WTC11 (cell line): ENCODE measurements around the gene TRPM4. TPM values are rescaled to one million over a fixed set of nuclear protein-coding genes. Genes with fewer than 3 reads are reported as not detected.

Source experiments
- ATAC-seq: fragments of 200-7000 bp; cut with Tn5 transposase; 2 replicates; pipeline ENCODE4 v1.10.0; 2021; ENCODE audit warnings: mild to moderate bottlenecking, moderate library complexity
- CTCF ChIA-PET: fragments of 300-600 bp; sonication (Branson Sonifier 250); formaldehyde crosslinking; loops from one replicate; lab custom pipeline; 2021; ENCODE audit warnings: antibody characterized with exemption; lab: Charles Lee
- POLR2A ChIA-PET: fragments of 350-600 bp; sonication (Branson Sonifier 250); formaldehyde crosslinking; loops from one replicate; lab custom pipeline; 2021; ENCODE audit warnings: antibody characterized with exemption; lab: Charles Lee
- DNase-seq: peaks from one replicate; pipeline ENCODE4 v3.0.0; 2021; ENCODE audit warnings: low spot score
- H3K27ac Mint-ChIP-seq: 2 replicates; pipeline ENCODE4 v1.8.0; 2021; ENCODE audit warnings: mixed read lengths
- H3K27me3 Mint-ChIP-seq: 2 replicates; pipeline ENCODE4 v1.8.0; 2021; ENCODE audit warnings: low read depth, mild to moderate bottlenecking, moderate library complexity, mixed read lengths
- H3K36me3 Mint-ChIP-seq: 2 replicates; pipeline ENCODE4 v1.8.0; 2021; ENCODE audit warnings: mixed read lengths
- H3K4me1 Mint-ChIP-seq: 2 replicates; pipeline ENCODE4 v1.8.0; 2022; ENCODE audit warnings: mixed read lengths
- H3K4me3 Mint-ChIP-seq: 2 replicates; pipeline ENCODE4 v1.8.0; 2021; ENCODE audit warnings: mild to moderate bottlenecking, moderate library complexity, mixed read lengths
- H3K9me3 Mint-ChIP-seq: 2 replicates; pipeline ENCODE4 v1.8.0; 2021; ENCODE audit warnings: mixed read lengths
- CTCF ChIP-seq: fragments of 200-600 bp; IDR thresholded peaks from 2 replicates; pipeline ENCODE4 v1.8.0; 2022; ENCODE audit warnings: antibody characterized with exemption
- E2F4 ChIP-seq: sonication (generic); formaldehyde crosslinking; IDR thresholded peaks from 2 replicates; pipeline ENCODE4 v1.8.1; 2022; ENCODE audit warnings: low read depth, mild to moderate bottlenecking, moderate library complexity, missing genetic modification reagents, borderline replicate concordance
- ETV6 ChIP-seq: sonication (generic); formaldehyde crosslinking; IDR thresholded peaks from 2 replicates; pipeline ENCODE4 v1.8.1; 2022; ENCODE audit warnings: mild to moderate bottlenecking, missing genetic modification reagents
- FOXJ3 ChIP-seq: sonication (generic); formaldehyde crosslinking; IDR thresholded peaks from 2 replicates; pipeline ENCODE4 v1.9.0; 2021; ENCODE audit warnings: missing genetic modification reagents, mild to moderate bottlenecking, borderline replicate concordance
- FOXP4 ChIP-seq: sonication (generic); formaldehyde crosslinking; IDR thresholded peaks from 2 replicates; pipeline ENCODE4 v1.8.0; 2022; ENCODE audit warnings: mild to moderate bottlenecking, missing genetic modification reagents
- GABPB1 ChIP-seq: sonication (generic); formaldehyde crosslinking; IDR thresholded peaks from 2 replicates; pipeline ENCODE4 v1.8.1; 2023; ENCODE audit warnings: mild to moderate bottlenecking, missing genetic modification reagents
- GRHL2 ChIP-seq: fragments of 250-450 bp; sonication (Bioruptor Pico); IDR thresholded peaks from 2 replicates; pipeline ENCODE4 v1.8.0; 2022; ENCODE audit warnings: mild to moderate bottlenecking, moderate library complexity; ENCODE audit not compliant: insufficient replicate concordance, severe bottlenecking
- IRF1 ChIP-seq: sonication (generic); formaldehyde crosslinking; IDR thresholded peaks from 2 replicates; pipeline ENCODE4 v1.8.0; 2023; ENCODE audit warnings: missing genetic modification reagents
- MXD4 ChIP-seq: fragments of 250-450 bp; sonication (Bioruptor Pico); IDR thresholded peaks from 2 replicates; pipeline ENCODE4 v1.8.0; 2021; ENCODE audit warnings: mild to moderate bottlenecking, moderate library complexity, borderline replicate concordance
- NR2C2 ChIP-seq: sonication (generic); formaldehyde crosslinking; IDR thresholded peaks from 2 replicates; pipeline ENCODE4 v1.8.0; 2022; ENCODE audit warnings: mild to moderate bottlenecking, missing genetic modification reagents
- SOX15 ChIP-seq: fragments of 250-450 bp; sonication (Bioruptor Pico); IDR thresholded peaks from 2 replicates; pipeline ENCODE4 v1.9.0; 2021; ENCODE audit warnings: mild to moderate bottlenecking
- SP1 ChIP-seq: sonication (generic); formaldehyde crosslinking; conservative IDR thresholded peaks from 2 replicates; pipeline ENCODE4 v1.8.1; 2022; ENCODE audit warnings: missing genetic modification reagents
- TCF7 ChIP-seq: sonication (generic); formaldehyde crosslinking; IDR thresholded peaks from 2 replicates; pipeline ENCODE4 v1.8.0; 2022; ENCODE audit warnings: mild to moderate bottlenecking, low read depth, missing genetic modification reagents, moderate library complexity
- TEAD1 ChIP-seq: sonication (generic); formaldehyde crosslinking; IDR thresholded peaks from 2 replicates; pipeline ENCODE4 v1.8.0; 2022; ENCODE audit warnings: mild to moderate bottlenecking, missing genetic modification reagents
- ZBTB21 ChIP-seq: sonication (generic); formaldehyde crosslinking; IDR thresholded peaks from 2 replicates; pipeline ENCODE4 v1.8.1; 2023; ENCODE audit warnings: mild to moderate bottlenecking, missing genetic modification reagents, borderline replicate concordance
- ZNF121 ChIP-seq: sonication (generic); formaldehyde crosslinking; IDR thresholded peaks from 2 replicates; pipeline ENCODE4 v1.8.0; 2023; ENCODE audit warnings: missing genetic modification reagents
- ZNF219 ChIP-seq: sonication (generic); formaldehyde crosslinking; IDR thresholded peaks from 2 replicates; pipeline ENCODE4 v1.8.0; 2023; ENCODE audit warnings: missing genetic modification reagents, mild to moderate bottlenecking, borderline replicate concordance
- ZNF317 ChIP-seq: sonication (generic); formaldehyde crosslinking; IDR thresholded peaks from 2 replicates; pipeline ENCODE4 v1.8.1; 2023; ENCODE audit warnings: low read depth, mild to moderate bottlenecking, moderate library complexity, missing genetic modification reagents, borderline replicate concordance
- ZNF423 ChIP-seq: fragments of 250-450 bp; sonication (Bioruptor Pico); IDR thresholded peaks from 2 replicates; pipeline ENCODE4 v2.1.2; 2022; ENCODE audit warnings: mild to moderate bottlenecking, moderate library complexity
- ZNF671 ChIP-seq: fragments of 250-450 bp; sonication (Bioruptor Pico); IDR thresholded peaks from 2 replicates; pipeline ENCODE4 v1.8.0; 2021; ENCODE audit warnings: mild to moderate bottlenecking
- total RNA-seq: library from RNA; stranded (reverse); gene quantifications from 3 replicates; pipeline ENCODE4 v1.2.3, GENCODE V29; 2021
- TF ChIP-seq, protein P1 (sequence below): sonication (generic); formaldehyde crosslinking; conservative IDR thresholded peaks from 2 replicates; pipeline ENCODE4 v1.8.1; 2022; ENCODE audit warnings: mild to moderate bottlenecking, missing genetic modification reagents
- TF ChIP-seq, protein P2 (sequence below): sonication (generic); formaldehyde crosslinking; IDR thresholded peaks from 2 replicates; pipeline ENCODE4 v1.8.1; 2023; ENCODE audit warnings: mild to moderate bottlenecking, missing genetic modification reagents, borderline replicate concordance
- TF ChIP-seq, protein P3 (sequence below): sonication (generic); formaldehyde crosslinking; IDR thresholded peaks from 2 replicates; pipeline ENCODE4 v1.8.1; 2022; ENCODE audit warnings: missing genetic modification reagents, borderline replicate concordance

Gene TRPM4
- total RNA-seq, 1 experiment from 2014 or later = 15.5 TPM

- TF ChIP-seq FOXP4 (peak; percentile 68; the same call in 1 of the 2 replicates), GRHL2 (CRISPR knock-in tag) (no peak), SP1 (CRISPR knock-in tag) (peak; percentile 69), ZBTB21 (CRISPR knock-in tag) (no peak), GABPB1 (CRISPR knock-in tag) (no peak), ZNF121 (no peak), FOXJ3 (CRISPR knock-in tag) (no peak), CTCF (no peak), ZNF423 (CRISPR knock-in tag) (no peak), TEAD1 (CRISPR knock-in tag) (no peak), ZNF671 (CRISPR knock-in tag) (no peak), ZNF219 (CRISPR knock-in tag) (no peak), NR2C2 (CRISPR knock-in tag) (no peak), TCF7 (CRISPR knock-in tag) (no peak)
- TF ChIP-seq, protein P1, sequence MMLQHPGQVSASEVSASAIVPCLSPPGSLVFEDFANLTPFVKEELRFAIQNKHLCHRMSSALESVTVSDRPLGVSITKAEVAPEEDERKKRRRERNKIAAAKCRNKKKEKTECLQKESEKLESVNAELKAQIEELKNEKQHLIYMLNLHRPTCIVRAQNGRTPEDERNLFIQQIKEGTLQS (CRISPR knock-in tag) = no peak
Observed at GRCh38 chr19:49142866-49143335, 14.7 kb upstream of the TRPM4 start (continued).

GRCh38 chr19:49145573-49146407 lies 11.8 kb upstream of the TRPM4 start:
- H3K27me3 Mint-ChIP-seq = peaks cover 27% of the 10 kb centered on the region
- DNase-seq (peak; percentile 98), ATAC-seq (peak; percentile 29)
- H3K9me3 Mint-ChIP-seq = no peaks in the 10 kb centered on the region
- no peaks in the 10 kb centered on the region; the same call in 1 of the 2 replicates for H3K36me3 Mint-ChIP-seq
- POLR2A ChIA-PET = interaction anchor here (0.7 to 1.7 kb wide), 9 partner anchors 7 to 53 kb away, joined by 3 to 6 read pairs (median 4); no protein-coding TSS in a partner anchor
- peak overlapping the region; percentile 69 for H3K4me3 Mint-ChIP-seq
- CTCF ChIA-PET = interaction anchor here (0.6 to 7.9 kb wide), 41 partner anchors 10 to 421 kb away, joined by 3 to 118 read pairs (median 5); partner anchors contain the start of genes BAX, DKKL1, HRC and LIN7B
- H3K4me1 Mint-ChIP-seq = peaks cover 35% of the 10 kb centered on the region
- peak overlapping the region; percentile 95 for H3K27ac Mint-ChIP-seq
- TF ChIP-seq IRF1 (CRISPR knock-in tag) = no peak
- TF ChIP-seq NR2C2 (CRISPR knock-in tag) = no peak
- no peak for TF ChIP-seq SOX15 (CRISPR knock-in tag)
- TF ChIP-seq E2F4 (CRISPR knock-in tag) = no peak
- TF ChIP-seq, protein P2, sequence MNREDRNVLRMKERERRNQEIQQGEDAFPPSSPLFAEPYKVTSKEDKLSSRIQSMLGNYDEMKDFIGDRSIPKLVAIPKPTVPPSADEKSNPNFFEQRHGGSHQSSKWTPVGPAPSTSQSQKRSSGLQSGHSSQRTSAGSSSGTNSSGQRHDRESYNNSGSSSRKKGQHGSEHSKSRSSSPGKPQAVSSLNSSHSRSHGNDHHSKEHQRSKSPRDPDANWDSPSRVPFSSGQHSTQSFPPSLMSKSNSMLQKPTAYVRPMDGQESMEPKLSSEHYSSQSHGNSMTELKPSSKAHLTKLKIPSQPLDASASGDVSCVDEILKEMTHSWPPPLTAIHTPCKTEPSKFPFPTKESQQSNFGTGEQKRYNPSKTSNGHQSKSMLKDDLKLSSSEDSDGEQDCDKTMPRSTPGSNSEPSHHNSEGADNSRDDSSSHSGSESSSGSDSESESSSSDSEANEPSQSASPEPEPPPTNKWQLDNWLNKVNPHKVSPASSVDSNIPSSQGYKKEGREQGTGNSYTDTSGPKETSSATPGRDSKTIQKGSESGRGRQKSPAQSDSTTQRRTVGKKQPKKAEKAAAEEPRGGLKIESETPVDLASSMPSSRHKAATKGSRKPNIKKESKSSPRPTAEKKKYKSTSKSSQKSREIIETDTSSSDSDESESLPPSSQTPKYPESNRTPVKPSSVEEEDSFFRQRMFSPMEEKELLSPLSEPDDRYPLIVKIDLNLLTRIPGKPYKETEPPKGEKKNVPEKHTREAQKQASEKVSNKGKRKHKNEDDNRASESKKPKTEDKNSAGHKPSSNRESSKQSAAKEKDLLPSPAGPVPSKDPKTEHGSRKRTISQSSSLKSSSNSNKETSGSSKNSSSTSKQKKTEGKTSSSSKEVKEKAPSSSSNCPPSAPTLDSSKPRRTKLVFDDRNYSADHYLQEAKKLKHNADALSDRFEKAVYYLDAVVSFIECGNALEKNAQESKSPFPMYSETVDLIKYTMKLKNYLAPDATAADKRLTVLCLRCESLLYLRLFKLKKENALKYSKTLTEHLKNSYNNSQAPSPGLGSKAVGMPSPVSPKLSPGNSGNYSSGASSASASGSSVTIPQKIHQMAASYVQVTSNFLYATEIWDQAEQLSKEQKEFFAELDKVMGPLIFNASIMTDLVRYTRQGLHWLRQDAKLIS (CRISPR knock-in tag) = no peak
- TF ChIP-seq SP1 (CRISPR knock-in tag) = peak; percentile 76; the same call in 1 of the 2 replicates
- TF ChIP-seq, protein P3, sequence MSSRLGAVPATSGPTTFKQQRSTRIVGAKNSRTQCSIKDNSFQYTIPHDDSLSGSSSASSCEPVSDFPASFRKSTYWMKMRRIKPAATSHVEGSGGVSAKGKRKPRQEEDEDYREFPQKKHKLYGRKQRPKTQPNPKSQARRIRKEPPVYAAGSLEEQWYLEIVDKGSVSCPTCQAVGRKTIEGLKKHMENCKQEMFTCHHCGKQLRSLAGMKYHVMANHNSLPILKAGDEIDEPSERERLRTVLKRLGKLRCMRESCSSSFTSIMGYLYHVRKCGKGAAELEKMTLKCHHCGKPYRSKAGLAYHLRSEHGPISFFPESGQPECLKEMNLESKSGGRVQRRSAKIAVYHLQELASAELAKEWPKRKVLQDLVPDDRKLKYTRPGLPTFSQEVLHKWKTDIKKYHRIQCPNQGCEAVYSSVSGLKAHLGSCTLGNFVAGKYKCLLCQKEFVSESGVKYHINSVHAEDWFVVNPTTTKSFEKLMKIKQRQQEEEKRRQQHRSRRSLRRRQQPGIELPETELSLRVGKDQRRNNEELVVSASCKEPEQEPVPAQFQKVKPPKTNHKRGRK (CRISPR knock-in tag) = no peak
- no peak for TF ChIP-seq ZNF317 (CRISPR knock-in tag)
- TF ChIP-seq MXD4 (CRISPR knock-in tag) = no peak
- TF ChIP-seq ZNF423 (CRISPR knock-in tag) = no peak
- TF ChIP-seq ETV6 (CRISPR knock-in tag) = peak; percentile 38; the same call in 1 of the 2 replicates
